ENCODE data around the gene PLCH1. TPM values are rescaled to one million over a fixed set of nuclear protein-coding genes. Genes with fewer than 3 reads are reported as not detected.

PLCH1 gene
- under 1 TPM; 0.07 to 0.10 TPM for polyA plus RNA-seq

GRCh38 chr3:155744626-155745324 is at the start of gene PLCH1:
Gene PLCH1, minus strand, starts transcription at chr3:155745071. Its CDS starts 40,847 bp downstream, at chr3:155704224.
- H3K4me3 ChIP-seq (ENCODE audit: low read depth in 1 of 2, low read length in 2 of 2): peak within 1 kb of the TSS; percentile 52 to 80
- H3K4me1 ChIP-seq (ENCODE audit: control insufficient read depth in 2 of 2, insufficient read depth in 2 of 2, low read length in 1 of 2): peaks cover 2 to 10% of the 10 kb centered on the region in 2 donors
- whole genome bisulfite sequencing, 2 donors: 0 to 1% methylated on average over 32 to 33 of the region's 33 CpGs
- no peak within 1 kb of the TSS for H3K27ac ChIP-seq (ENCODE audit: low read depth in 2 of 2, low read length in 1 of 2)
- no peaks in the 10 kb centered on the region for H3K9me3 ChIP-seq (ENCODE audit: control insufficient read depth in 2 of 2, insufficient read depth in 1 of 2, low read depth in 1 of 2, low read length in 1 of 2)
- no peaks in the 10 kb centered on the region for H3K27me3 ChIP-seq (ENCODE audit: control insufficient read depth in 1 of 2, insufficient read depth in 2 of 2, low read length in 2 of 2)
- no peaks in the 10 kb centered on the region for H3K36me3 ChIP-seq (ENCODE audit: control insufficient read depth in 2 of 2, insufficient read depth in 2 of 2, low read length in 1 of 2)

- Histone ChIP-seq H3K27me3 (ENCODE audit: control insufficient read depth in 1 of 2, insufficient read depth in 2 of 2, low read length in 2 of 2) (no peaks in the 10 kb centered on the region), H3K4me3 (ENCODE audit: low read depth in 1 of 2, low read length in 2 of 2) (no peak overlapping the region), H3K4me1 (ENCODE audit: control insufficient read depth in 2 of 2, insufficient read depth in 2 of 2, low read length in 1 of 2) (no peaks in the 10 kb centered on the region), H3K9me3 (ENCODE audit: control insufficient read depth in 2 of 2, insufficient read depth in 1 of 2, low read depth in 1 of 2, low read length in 1 of 2) (no peaks in the 10 kb centered on the region), H3K36me3 (ENCODE audit: control insufficient read depth in 2 of 2, insufficient read depth in 2 of 2, low read length in 1 of 2) (peaks cover 0 to 6% of the 10 kb centered on the region in 2 donors), H3K27ac (ENCODE audit: low read depth in 2 of 2, low read length in 1 of 2) (no peak overlapping the region)
- WGBS, 2 donors: 93 to 98% methylated on average over 1 of the region's 1 CpG
These were observed 47.7 kb upstream of the PLCH1 start for GRCh38 chr3:155792532-155792931.

- Histone ChIP-seq H3K36me3 (ENCODE audit: control insufficient read depth in 2 of 2, insufficient read depth in 2 of 2, low read length in 1 of 2) (peaks cover 0 to 6% of the 10 kb centered on the region in 2 donors), H3K9me3 (ENCODE audit: control insufficient read depth in 2 of 2, insufficient read depth in 1 of 2, low read depth in 1 of 2, low read length in 1 of 2) (no peaks in the 10 kb centered on the region), H3K4me1 (ENCODE audit: control insufficient read depth in 2 of 2, insufficient read depth in 2 of 2, low read length in 1 of 2) (no peaks in the 10 kb centered on the region), H3K27ac (ENCODE audit: low read depth in 2 of 2, low read length in 1 of 2) (no peak overlapping the region), H3K4me3 (ENCODE audit: low read depth in 1 of 2, low read length in 2 of 2) (no peak overlapping the region), H3K27me3 (ENCODE audit: control insufficient read depth in 1 of 2, insufficient read depth in 2 of 2, low read length in 2 of 2) (no peaks in the 10 kb centered on the region)
- WGBS, 2 donors: 98 to 100% methylated on average over 2 of the region's 2 CpGs
These were observed 46.3 kb upstream of the PLCH1 start for GRCh38 chr3:155791190-155791589.

GRCh38 chr3:155790272-155790925 is 45.5 kb upstream of the PLCH1 start:
- WGBS, 2 donors: 77 to 88% methylated on average over 4 of the region's 4 CpGs
- no peaks in the 10 kb centered on the region for H3K4me1 ChIP-seq (ENCODE audit: control insufficient read depth in 2 of 2, insufficient read depth in 2 of 2, low read length in 1 of 2)
- no peak overlapping the region for H3K27ac ChIP-seq (ENCODE audit: low read depth in 2 of 2, low read length in 1 of 2)
- peaks cover 0 to 6% of the 10 kb centered on the region in 2 donors for H3K36me3 ChIP-seq (ENCODE audit: control insufficient read depth in 2 of 2, insufficient read depth in 2 of 2, low read length in 1 of 2)
- no peak overlapping the region for H3K4me3 ChIP-seq (ENCODE audit: low read depth in 1 of 2, low read length in 2 of 2)
- no peaks in the 10 kb centered on the region for H3K27me3 ChIP-seq (ENCODE audit: control insufficient read depth in 1 of 2, insufficient read depth in 2 of 2, low read length in 2 of 2)
- no peaks in the 10 kb centered on the region for H3K9me3 ChIP-seq (ENCODE audit: control insufficient read depth in 2 of 2, insufficient read depth in 1 of 2, low read depth in 1 of 2, low read length in 1 of 2)

- no peaks in the 10 kb centered on the region for H3K27me3 ChIP-seq (ENCODE audit: control insufficient read depth in 1 of 2, insufficient read depth in 2 of 2, low read length in 2 of 2)
- no peaks in the 10 kb centered on the region for H3K4me1 ChIP-seq (ENCODE audit: control insufficient read depth in 2 of 2, insufficient read depth in 2 of 2, low read length in 1 of 2)
- no peak overlapping the region for H3K27ac ChIP-seq (ENCODE audit: low read depth in 2 of 2, low read length in 1 of 2)
- no peak overlapping the region for H3K4me3 ChIP-seq (ENCODE audit: low read depth in 1 of 2, low read length in 2 of 2)
- H3K9me3 ChIP-seq (ENCODE audit: control insufficient read depth in 2 of 2, insufficient read depth in 1 of 2, low read depth in 1 of 2, low read length in 1 of 2): no peaks in the 10 kb centered on the region
- H3K36me3 ChIP-seq (ENCODE audit: control insufficient read depth in 2 of 2, insufficient read depth in 2 of 2, low read length in 1 of 2): no peaks in the 10 kb centered on the region
These were observed 40.9 kb upstream of the PLCH1 start for GRCh38 chr3:155785662-155786295.

GRCh38 chr3:155782390-155782953 is 37.6 kb upstream of the PLCH1 start:
- Histone ChIP-seq H3K4me3 (ENCODE audit: low read depth in 1 of 2, low read length in 2 of 2) (no peak overlapping the region), H3K27me3 (ENCODE audit: control insufficient read depth in 1 of 2, insufficient read depth in 2 of 2, low read length in 2 of 2) (no peaks in the 10 kb centered on the region), H3K36me3 (ENCODE audit: control insufficient read depth in 2 of 2, insufficient read depth in 2 of 2, low read length in 1 of 2) (no peaks in the 10 kb centered on the region), H3K9me3 (ENCODE audit: control insufficient read depth in 2 of 2, insufficient read depth in 1 of 2, low read depth in 1 of 2, low read length in 1 of 2) (no peaks in the 10 kb centered on the region), H3K27ac (ENCODE audit: low read depth in 2 of 2, low read length in 1 of 2) (no peak overlapping the region), H3K4me1 (ENCODE audit: control insufficient read depth in 2 of 2, insufficient read depth in 2 of 2, low read length in 1 of 2) (no peaks in the 10 kb centered on the region)
- 96 to 99% methylated on average over 1 of the region's 1 CpG for WGBS, 2 donors

GRCh38 chr3:155780291-155780690 is 35.4 kb upstream of the PLCH1 start:
- Histone ChIP-seq H3K27me3 (ENCODE audit: control insufficient read depth in 1 of 2, insufficient read depth in 2 of 2, low read length in 2 of 2) (no peaks in the 10 kb centered on the region), H3K9me3 (ENCODE audit: control insufficient read depth in 2 of 2, insufficient read depth in 1 of 2, low read depth in 1 of 2, low read length in 1 of 2) (no peaks in the 10 kb centered on the region), H3K27ac (ENCODE audit: low read depth in 2 of 2, low read length in 1 of 2) (no peak overlapping the region), H3K36me3 (ENCODE audit: control insufficient read depth in 2 of 2, insufficient read depth in 2 of 2, low read length in 1 of 2) (no peaks in the 10 kb centered on the region), H3K4me3 (ENCODE audit: low read depth in 1 of 2, low read length in 2 of 2) (no peak overlapping the region), H3K4me1 (ENCODE audit: control insufficient read depth in 2 of 2, insufficient read depth in 2 of 2, low read length in 1 of 2) (no peaks in the 10 kb centered on the region)

GRCh38 chr3:155778462-155778861 is 33.6 kb upstream of the PLCH1 start:
- no peak overlapping the region for H3K27ac ChIP-seq (ENCODE audit: low read depth in 2 of 2, low read length in 1 of 2)
- no peaks in the 10 kb centered on the region for H3K27me3 ChIP-seq (ENCODE audit: control insufficient read depth in 1 of 2, insufficient read depth in 2 of 2, low read length in 2 of 2)
- no peaks in the 10 kb centered on the region for H3K36me3 ChIP-seq (ENCODE audit: control insufficient read depth in 2 of 2, insufficient read depth in 2 of 2, low read length in 1 of 2)
- H3K4me3 ChIP-seq (ENCODE audit: low read depth in 1 of 2, low read length in 2 of 2): no peak overlapping the region
- no peaks in the 10 kb centered on the region for H3K9me3 ChIP-seq (ENCODE audit: control insufficient read depth in 2 of 2, insufficient read depth in 1 of 2, low read depth in 1 of 2, low read length in 1 of 2)
- no peaks in the 10 kb centered on the region for H3K4me1 ChIP-seq (ENCODE audit: control insufficient read depth in 2 of 2, insufficient read depth in 2 of 2, low read length in 1 of 2)

GRCh38 chr3:155772801-155773200 is 27.9 kb upstream of the PLCH1 start:
- Histone ChIP-seq H3K36me3 (ENCODE audit: control insufficient read depth in 2 of 2, insufficient read depth in 2 of 2, low read length in 1 of 2) (peaks cover 0 to 3% of the 10 kb centered on the region in 2 donors), H3K9me3 (ENCODE audit: control insufficient read depth in 2 of 2, insufficient read depth in 1 of 2, low read depth in 1 of 2, low read length in 1 of 2) (peaks cover 0 to 7% of the 10 kb centered on the region in 2 donors), H3K4me1 (ENCODE audit: control insufficient read depth in 2 of 2, insufficient read depth in 2 of 2, low read length in 1 of 2) (no peaks in the 10 kb centered on the region), H3K4me3 (ENCODE audit: low read depth in 1 of 2, low read length in 2 of 2) (no peak overlapping the region), H3K27ac (ENCODE audit: low read depth in 2 of 2, low read length in 1 of 2) (no peak overlapping the region), H3K27me3 (ENCODE audit: control insufficient read depth in 1 of 2, insufficient read depth in 2 of 2, low read length in 2 of 2) (no peaks in the 10 kb centered on the region)
- WGBS, 2 donors: 84 to 91% methylated on average over 1 of the region's 1 CpG
